Fibroblast of pulmonary artery (primary cell): ENCODE measurements around the gene DNM2.
A peak's percentile ranks its signal among the peaks of the same experiment; 100 is the strongest.

ENCODE experiments used
- DNase-seq: peaks from one replicate; pipeline ENCODE4 v3.0.0-alpha.2; 2010; ENCODE audit warnings: low read depth
- H3K4me3 ChIP-seq: replicated peaks from 2 replicates; pipeline ENCODE4 v1.5.1; 2011; ENCODE audit warnings: low read depth, mild to moderate bottlenecking, control low read depth, low read length, moderate library complexity
- TF ChIP-seq, protein P1 (sequence below): IDR thresholded peaks from 2 replicates; pipeline ENCODE4 v1.5.1; 2011; ENCODE audit warnings: mild to moderate bottlenecking, control low read depth, low read length, inconsistent platforms; ENCODE audit errors: missing control alignments

The DNM2 gene

DNA sequence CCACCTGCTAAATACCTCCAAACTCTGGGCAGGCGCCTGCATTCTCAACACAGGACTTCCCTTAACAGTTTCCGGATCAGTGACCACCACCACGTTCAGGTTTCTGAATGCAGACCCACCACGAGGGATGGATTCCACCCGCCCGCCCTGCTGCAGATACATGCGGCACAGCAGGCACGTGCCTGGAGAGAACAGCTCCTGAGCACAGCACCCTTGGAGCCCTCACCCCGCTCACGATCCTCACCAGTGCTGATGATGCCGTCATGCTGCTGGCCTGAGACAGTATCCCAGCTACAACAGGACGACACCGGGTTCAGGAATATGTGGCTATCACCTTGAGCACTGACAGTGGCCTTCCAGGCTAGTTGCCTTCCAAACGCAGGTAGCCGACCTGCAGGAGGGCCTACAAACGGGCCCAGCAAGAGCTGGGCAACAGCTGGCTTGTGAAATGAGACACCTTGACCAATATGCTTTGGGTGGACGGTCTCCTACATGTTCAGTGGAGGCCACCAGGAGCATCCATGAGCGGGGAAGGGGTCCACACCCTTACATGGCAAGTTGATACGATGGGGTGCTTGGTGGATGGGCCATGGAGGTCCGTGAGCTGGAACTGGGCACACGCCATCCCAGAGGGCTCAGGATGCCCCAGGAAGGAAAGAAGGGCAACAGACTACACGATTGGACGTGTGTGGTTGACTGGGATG lies 26.5 kb upstream of the DNM2 start:
- no peak for DNase-seq
- no peak overlapping the region for H3K4me3 ChIP-seq
- TF ChIP-seq, protein P1, sequence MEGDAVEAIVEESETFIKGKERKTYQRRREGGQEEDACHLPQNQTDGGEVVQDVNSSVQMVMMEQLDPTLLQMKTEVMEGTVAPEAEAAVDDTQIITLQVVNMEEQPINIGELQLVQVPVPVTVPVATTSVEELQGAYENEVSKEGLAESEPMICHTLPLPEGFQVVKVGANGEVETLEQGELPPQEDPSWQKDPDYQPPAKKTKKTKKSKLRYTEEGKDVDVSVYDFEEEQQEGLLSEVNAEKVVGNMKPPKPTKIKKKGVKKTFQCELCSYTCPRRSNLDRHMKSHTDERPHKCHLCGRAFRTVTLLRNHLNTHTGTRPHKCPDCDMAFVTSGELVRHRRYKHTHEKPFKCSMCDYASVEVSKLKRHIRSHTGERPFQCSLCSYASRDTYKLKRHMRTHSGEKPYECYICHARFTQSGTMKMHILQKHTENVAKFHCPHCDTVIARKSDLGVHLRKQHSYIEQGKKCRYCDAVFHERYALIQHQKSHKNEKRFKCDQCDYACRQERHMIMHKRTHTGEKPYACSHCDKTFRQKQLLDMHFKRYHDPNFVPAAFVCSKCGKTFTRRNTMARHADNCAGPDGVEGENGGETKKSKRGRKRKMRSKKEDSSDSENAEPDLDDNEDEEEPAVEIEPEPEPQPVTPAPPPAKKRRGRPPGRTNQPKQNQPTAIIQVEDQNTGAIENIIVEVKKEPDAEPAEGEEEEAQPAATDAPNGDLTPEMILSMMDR: no peak

DNA sequence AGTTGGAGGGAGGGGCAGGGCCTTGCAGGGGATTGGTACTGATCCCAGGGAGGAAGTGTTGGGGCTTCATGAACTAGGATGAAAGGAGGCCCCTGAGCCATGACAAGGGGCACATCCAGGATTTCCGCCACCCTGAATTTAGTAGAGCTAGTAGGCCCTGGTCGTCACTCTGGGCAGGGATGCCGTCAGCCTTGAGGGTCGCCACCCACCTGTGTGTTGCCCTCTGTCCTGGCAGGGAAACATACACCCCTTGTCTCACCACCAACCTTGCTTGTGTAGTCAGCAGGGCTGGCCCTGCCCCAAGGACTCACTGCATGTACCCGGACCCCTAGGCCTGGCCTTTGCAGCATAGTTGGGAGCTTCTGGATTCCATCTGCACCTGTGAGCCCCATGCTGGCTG lies 26.0 kb upstream of the DNM2 start:
- TF ChIP-seq, protein P1: no peak
- no peak overlapping the region for H3K4me3 ChIP-seq
- DNase-seq: no peak

- DNase-seq: no peak
- TF ChIP-seq, protein P1: no peak
- H3K4me3 ChIP-seq: no peak overlapping the region
Observed at GRCh38 chr19:10692673-10693264, 25.1 kb upstream of the DNM2 start.

DNA sequence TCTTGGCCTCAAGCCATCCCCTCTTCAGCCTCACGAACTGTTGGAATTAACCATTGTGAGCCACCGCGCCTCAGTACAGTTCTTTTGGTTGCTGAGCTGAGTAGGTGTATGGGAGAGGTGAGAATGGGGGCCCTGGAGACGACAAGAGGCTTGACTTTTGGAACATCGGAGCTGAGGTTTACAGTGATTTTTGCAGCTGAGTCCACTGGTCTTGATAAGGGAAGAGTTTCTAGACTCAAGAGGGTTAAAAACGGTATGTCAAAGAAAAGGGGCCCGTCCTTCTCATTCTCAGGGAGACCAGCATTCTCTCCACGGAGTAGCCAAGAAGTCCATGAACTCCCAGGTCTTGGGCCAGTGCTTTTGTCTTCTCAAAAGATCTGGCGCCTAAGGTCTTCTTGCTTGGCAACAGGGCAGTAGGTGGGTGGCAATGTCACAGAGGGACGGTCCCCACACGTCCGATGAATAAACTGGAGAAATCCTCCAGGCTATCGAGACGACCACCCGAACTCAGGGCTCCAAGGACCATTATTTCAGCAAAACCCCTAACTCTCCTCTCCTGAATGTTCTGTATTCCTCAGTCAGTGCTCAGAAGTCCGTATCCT lies 23.1 kb upstream of the DNM2 start:
- DNase-seq: no peak
- TF ChIP-seq, protein P1: no peak
- H3K4me3 ChIP-seq: no peak overlapping the region

GRCh38 chr19:10695401-10696398 lies 22.2 kb upstream of the DNM2 start:
- TF ChIP-seq, protein P1: no peak
- peak; percentile 96 for DNase-seq
- H3K4me3 ChIP-seq: peak overlapping the region; percentile 45

- peak; percentile 76 for DNase-seq
- TF ChIP-seq, protein P1: peak; percentile 61
- no peak overlapping the region for H3K4me3 ChIP-seq
Observed at GRCh38 chr19:10699650-10700335, 18.1 kb upstream of the DNM2 start.
